NCI-H526 treated with DMSO at 0.1 percent for 48 hours (cell line): ENCODE results near the gene ZNF490.
"Not testable (repeated sequence)": the region's sequence is repeated elsewhere in the genome, so short reads cannot be mapped to it uniquely, and the experiment has no call there.

Experiments used
- DNase-seq: peaks from one replicate; lab custom pipeline; 2025; lab: John Stamatoyannopoulos, UW

Gene ZNF490

GRCh38 chr19:12621253-12622024 lies 10.8 kb upstream of the ZNF490 start:
- DNase-seq = not testable (repeated sequence)

GRCh38 chr19:12617646-12618045 lies 7.0 kb upstream of the ZNF490 start:
- no peak for DNase-seq

- DNase-seq = peak; percentile 4
Measured at GRCh38 chr19:12611361-12611699, 717 bp upstream of the ZNF490 start.

GRCh38 chr19:12607631-12608030 lies 3.0 kb downstream of the ZNF490 start:
- DNase-seq = no peak

- no peak for DNase-seq
Measured at GRCh38 chr19:12606796-12607195, 3.8 kb downstream of the ZNF490 start.

- no peak for DNase-seq
Measured at GRCh38 chr19:12603714-12604113, 6.9 kb downstream of the ZNF490 start.

GRCh38 chr19:12597594-12597993 lies 13.0 kb downstream of the ZNF490 start:
- no peak for DNase-seq

GRCh38 chr19:12596927-12597548 lies 13.6 kb downstream of the ZNF490 start:
- no peak for DNase-seq

- no peak for DNase-seq
Measured at GRCh38 chr19:12596485-12596884, 14.1 kb downstream of the ZNF490 start.

- no peak for DNase-seq
Measured at GRCh38 chr19:12581100-12581499, 29.5 kb downstream of the ZNF490 start.

GRCh38 chr19:12580180-12580694 lies 30.4 kb downstream of the ZNF490 start:
- DNase-seq = no peak

- DNase-seq = no peak
Measured at GRCh38 chr19:12578641-12579040, 32.0 kb downstream of the ZNF490 start.

GRCh38 chr19:12574036-12574435 lies 36.6 kb downstream of the ZNF490 start:
- DNase-seq = no peak

- no peak for DNase-seq
Measured at GRCh38 chr19:12567951-12568350, 42.7 kb downstream of the ZNF490 start.

GRCh38 chr19:12566380-12566779 lies 44.2 kb downstream of the ZNF490 start:
- DNase-seq = not testable (repeated sequence)

GRCh38 chr19:12564016-12564664 lies 46.5 kb downstream of the ZNF490 start:
- DNase-seq = peak; percentile 72

GRCh38 chr19:12555456-12555930 lies 55.1 kb downstream of the ZNF490 start:
- no peak for DNase-seq

GRCh38 chr19:12551060-12551832 lies 59.4 kb downstream of the ZNF490 start, which contains the start of gene ZNF564:
TSS of gene ZNF564 (minus strand) at chr19:12551482. CDS start at chr19:12551332, 150 bp downstream.
- peak; percentile 97 for DNase-seq

GRCh38 chr19:12546903-12547302 lies 63.7 kb downstream of the ZNF490 start:
- no peak for DNase-seq

GRCh38 chr19:12546068-12546467 lies 64.5 kb downstream of the ZNF490 start:
- no peak for DNase-seq

GRCh38 chr19:12545267-12545666 lies 65.3 kb downstream of the ZNF490 start:
- DNase-seq = no peak

- DNase-seq = no peak
Measured at GRCh38 chr19:12544401-12544876, 66.2 kb downstream of the ZNF490 start.
